RKO (cell line): ENCODE results near the gene LOXL3.

Experiments
- DNase-seq: peaks from one replicate; pipeline ENCODE4 v3.0.0-alpha.2; 2016; ENCODE audit warnings: low spot score

Gene LOXL3

GRCh38 chr2:74526649-74527230 is 27.0 kb downstream of the LOXL3 start:
- DNase-seq = no peak

GRCh38 chr2:74525717-74526648 is 27.8 kb downstream of the LOXL3 start, which contains the start of gene DQX1:
Gene DQX1, minus strand, starts transcription at chr2:74526231. Its CDS starts 502 bp downstream, at chr2:74525729.
- DNase-seq = peak; percentile 61

GRCh38 chr2:74524955-74525716 is 28.6 kb downstream of the LOXL3 start:
- DNase-seq = no peak

GRCh38 chr2:74524005-74524404 is 29.7 kb downstream of the LOXL3 start:
- no peak for DNase-seq

GRCh38 chr2:74522516-74522915 is 31.2 kb downstream of the LOXL3 start:
- DNase-seq = no peak

GRCh38 chr2:74516650-74517049 is 37.1 kb downstream of the LOXL3 start:
- no peak for DNase-seq

GRCh38 chr2:74515981-74516633 is 37.6 kb downstream of the LOXL3 start:
- DNase-seq = no peak

GRCh38 chr2:74515271-74515980 is 38.3 kb downstream of the LOXL3 start:
- DNase-seq = no peak

GRCh38 chr2:74514368-74515270 is 39.1 kb downstream of the LOXL3 start, which contains the start of gene TLX2:
Gene TLX2, plus strand, starts transcription at chr2:74514450. Its CDS starts 357 bp downstream, at chr2:74514807.
- no peak for DNase-seq

GRCh38 chr2:74513605-74514367 is 40.0 kb downstream of the LOXL3 start:
- no peak for DNase-seq

- no peak for DNase-seq
These were observed 40.8 kb downstream of the LOXL3 start for GRCh38 chr2:74512744-74513604.

GRCh38 chr2:74511104-74511989 is 42.4 kb downstream of the LOXL3 start:
- DNase-seq = no peak

- no peak for DNase-seq
These were observed 43.5 kb downstream of the LOXL3 start for GRCh38 chr2:74510272-74510671.

- peak; percentile 79 for DNase-seq
These were observed 45.7 kb downstream of the LOXL3 start for GRCh38 chr2:74507926-74508520.

GRCh38 chr2:74507145-74507925 is 46.4 kb downstream of the LOXL3 start, which contains the start of gene PCGF1:
Gene PCGF1, minus strand, starts transcription at chr2:74507695. Its CDS starts 27 bp downstream, at chr2:74507668.
- DNase-seq = peak; percentile 98
